ENCODE results near the gene FOXD1.

DNA sequence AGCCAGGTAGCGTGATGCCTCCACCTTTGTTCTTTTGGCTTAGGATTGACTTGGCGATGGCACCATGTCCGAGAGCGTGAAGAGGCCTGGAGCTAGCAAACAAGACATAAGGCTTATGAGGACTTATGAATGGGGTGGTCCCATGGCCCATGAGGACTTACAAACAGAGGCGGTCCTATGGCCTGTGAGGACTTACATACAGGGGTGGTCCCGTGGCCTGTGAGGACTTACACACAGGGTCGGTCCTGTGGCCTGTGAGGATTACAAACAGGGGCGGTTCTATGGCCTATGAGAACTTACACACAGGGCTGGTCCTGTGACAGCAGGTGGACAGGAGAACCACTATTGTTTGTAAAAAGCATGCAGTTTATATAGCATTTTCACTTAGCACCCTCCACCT, 21.3 kb upstream of the FOXD1 start:
- TF ChIP-seq EZH2phosphoT487 (IDR thresholded peaks at IDR 0.05; ENCODE audit: borderline replicate concordance, low read length): no peak
- TF ChIP-seq, protein P1, sequence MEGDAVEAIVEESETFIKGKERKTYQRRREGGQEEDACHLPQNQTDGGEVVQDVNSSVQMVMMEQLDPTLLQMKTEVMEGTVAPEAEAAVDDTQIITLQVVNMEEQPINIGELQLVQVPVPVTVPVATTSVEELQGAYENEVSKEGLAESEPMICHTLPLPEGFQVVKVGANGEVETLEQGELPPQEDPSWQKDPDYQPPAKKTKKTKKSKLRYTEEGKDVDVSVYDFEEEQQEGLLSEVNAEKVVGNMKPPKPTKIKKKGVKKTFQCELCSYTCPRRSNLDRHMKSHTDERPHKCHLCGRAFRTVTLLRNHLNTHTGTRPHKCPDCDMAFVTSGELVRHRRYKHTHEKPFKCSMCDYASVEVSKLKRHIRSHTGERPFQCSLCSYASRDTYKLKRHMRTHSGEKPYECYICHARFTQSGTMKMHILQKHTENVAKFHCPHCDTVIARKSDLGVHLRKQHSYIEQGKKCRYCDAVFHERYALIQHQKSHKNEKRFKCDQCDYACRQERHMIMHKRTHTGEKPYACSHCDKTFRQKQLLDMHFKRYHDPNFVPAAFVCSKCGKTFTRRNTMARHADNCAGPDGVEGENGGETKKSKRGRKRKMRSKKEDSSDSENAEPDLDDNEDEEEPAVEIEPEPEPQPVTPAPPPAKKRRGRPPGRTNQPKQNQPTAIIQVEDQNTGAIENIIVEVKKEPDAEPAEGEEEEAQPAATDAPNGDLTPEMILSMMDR (IDR thresholded peaks at IDR 0.05; ENCODE audit: low read depth, low read length, poor library complexity, severe bottlenecking): no peak

All from DOHH2 (cell line).